ENCODE measurements around the gene MTRF1.
"Not testable (repeated sequence)": the region's sequence is repeated elsewhere in the genome, so short reads cannot be mapped to it uniquely, and the experiment has no call there.

Gene MTRF1

GRCh38 chr13:41279156-41279555 lies 15.8 kb upstream of the MTRF1 start:
- DNase-seq (ENCODE audit: low spot score), result not testable (repeated sequence)

- DNase-seq (ENCODE audit: low spot score), result no peak
Observed at GRCh38 chr13:41276824-41277223, 13.4 kb upstream of the MTRF1 start.

GRCh38 chr13:41274881-41275280 lies 11.5 kb upstream of the MTRF1 start:
- DNase-seq (ENCODE audit: low spot score), result no peak

- DNase-seq (ENCODE audit: low spot score), result no peak
Observed at GRCh38 chr13:41273831-41274441, 10.6 kb upstream of the MTRF1 start.

- no peak for DNase-seq (ENCODE audit: low spot score)
Observed at GRCh38 chr13:41271456-41272285, 8.3 kb upstream of the MTRF1 start.

GRCh38 chr13:41268764-41269163 lies 5.4 kb upstream of the MTRF1 start:
- DNase-seq (ENCODE audit: low spot score), result no peak

GRCh38 chr13:41267106-41267505 lies 3.7 kb upstream of the MTRF1 start:
- DNase-seq (ENCODE audit: low spot score), result no peak

GRCh38 chr13:41259875-41260501 lies 3.4 kb downstream of the MTRF1 start:
- DNase-seq (ENCODE audit: low spot score), result no peak

GRCh38 chr13:41257535-41257934 lies 5.8 kb downstream of the MTRF1 start:
- DNase-seq (ENCODE audit: low spot score), result no peak

GRCh38 chr13:41254902-41255301 lies 8.5 kb downstream of the MTRF1 start:
- no peak for DNase-seq (ENCODE audit: low spot score)

- DNase-seq (ENCODE audit: low spot score), result no peak
Observed at GRCh38 chr13:41250993-41251392, 12.4 kb downstream of the MTRF1 start.

GRCh38 chr13:41246969-41247680 lies 16.3 kb downstream of the MTRF1 start:
- no peak for DNase-seq (ENCODE audit: low spot score)

- DNase-seq (ENCODE audit: low spot score), result no peak
Observed at GRCh38 chr13:41244556-41244955, 18.8 kb downstream of the MTRF1 start.

GRCh38 chr13:41241626-41242025 lies 21.8 kb downstream of the MTRF1 start:
- DNase-seq (ENCODE audit: low spot score), result no peak

GRCh38 chr13:41236369-41236768 lies 27.0 kb downstream of the MTRF1 start:
- no peak for DNase-seq (ENCODE audit: low spot score)

GRCh38 chr13:41232578-41233480 lies 30.5 kb downstream of the MTRF1 start:
- no peak for DNase-seq (ENCODE audit: low spot score)

- DNase-seq (ENCODE audit: low spot score), result no peak
Observed at GRCh38 chr13:41231786-41232185, 31.6 kb downstream of the MTRF1 start.

GRCh38 chr13:41231025-41231677 lies 32.2 kb downstream of the MTRF1 start:
- no peak for DNase-seq (ENCODE audit: low spot score)

- no peak for DNase-seq (ENCODE audit: low spot score)
Observed at GRCh38 chr13:41229356-41229755, 34.0 kb downstream of the MTRF1 start.

- no peak for DNase-seq (ENCODE audit: low spot score)
Observed at GRCh38 chr13:41224113-41225110, 39.0 kb downstream of the MTRF1 start.

All from germinal center (tissue), 1 donor.